Prostate gland (tissue), 2 donors: ENCODE results near the gene OR4M1.

Experiments used
- POLR2A ChIP-seq: fragments of 450-650 bp; IDR thresholded peaks from one replicate; pipeline ENCODE4 v1.6.1; 2016; ENCODE audit warnings: antibody characterized with exemption, mild to moderate bottlenecking
- TF ChIP-seq, protein P1 (sequence below), 4 experiments: fragments of 200-600 bp in 2 of 4; fragments of 450-650 bp in 2 of 4; sonication (generic) in 2 of 4; IDR thresholded peaks; 1 replicate in 3 of 4; 2 replicates in 1 of 4; pipeline ENCODE4 v1.5.1; 2016 to 2019; ENCODE audit warnings: antibody characterized with exemption in 4 of 4, mild to moderate bottlenecking in 2 of 4, moderate library complexity in 2 of 4

DNA sequence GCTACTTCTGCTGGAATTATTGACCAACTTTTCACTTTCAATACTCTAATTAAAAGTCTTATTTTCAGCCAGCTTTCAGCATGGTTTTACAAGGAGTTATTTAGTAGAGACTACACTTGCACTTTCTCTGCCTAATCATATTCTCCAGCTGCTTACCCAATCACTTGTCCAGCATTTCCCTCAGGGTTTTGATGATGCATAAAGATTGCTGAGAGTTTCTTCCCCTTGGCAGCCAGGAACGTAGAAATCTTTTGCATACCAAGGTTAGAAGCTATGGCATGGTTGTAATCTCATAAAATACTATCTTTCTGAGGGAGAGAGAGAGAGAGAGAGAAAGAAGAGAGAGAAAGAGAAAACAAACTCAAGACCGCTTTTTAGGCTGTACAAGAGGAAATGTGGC, 19.1 kb upstream of the OR4M1 start:
- TF ChIP-seq, protein P1, sequence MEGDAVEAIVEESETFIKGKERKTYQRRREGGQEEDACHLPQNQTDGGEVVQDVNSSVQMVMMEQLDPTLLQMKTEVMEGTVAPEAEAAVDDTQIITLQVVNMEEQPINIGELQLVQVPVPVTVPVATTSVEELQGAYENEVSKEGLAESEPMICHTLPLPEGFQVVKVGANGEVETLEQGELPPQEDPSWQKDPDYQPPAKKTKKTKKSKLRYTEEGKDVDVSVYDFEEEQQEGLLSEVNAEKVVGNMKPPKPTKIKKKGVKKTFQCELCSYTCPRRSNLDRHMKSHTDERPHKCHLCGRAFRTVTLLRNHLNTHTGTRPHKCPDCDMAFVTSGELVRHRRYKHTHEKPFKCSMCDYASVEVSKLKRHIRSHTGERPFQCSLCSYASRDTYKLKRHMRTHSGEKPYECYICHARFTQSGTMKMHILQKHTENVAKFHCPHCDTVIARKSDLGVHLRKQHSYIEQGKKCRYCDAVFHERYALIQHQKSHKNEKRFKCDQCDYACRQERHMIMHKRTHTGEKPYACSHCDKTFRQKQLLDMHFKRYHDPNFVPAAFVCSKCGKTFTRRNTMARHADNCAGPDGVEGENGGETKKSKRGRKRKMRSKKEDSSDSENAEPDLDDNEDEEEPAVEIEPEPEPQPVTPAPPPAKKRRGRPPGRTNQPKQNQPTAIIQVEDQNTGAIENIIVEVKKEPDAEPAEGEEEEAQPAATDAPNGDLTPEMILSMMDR (IDR thresholded peaks at IDR 0.05), result no peak
- TF ChIP-seq POLR2A, result no peak
